Kidney epithelial cell (primary cell): ENCODE results near the gene BCOR. TPM values are rescaled to one million over a fixed set of nuclear protein-coding genes. Genes with fewer than 3 reads are reported as not detected.

Experiments used
- DNase-seq: peaks from one replicate; pipeline ENCODE4 v3.0.0-alpha.2; 2010; ENCODE audit warnings: low read depth
- H3K27me3 ChIP-seq: 2 replicates; pipeline ENCODE4 v1.6.0; 2011; ENCODE audit warnings: low read length; ENCODE audit not compliant: control insufficient read depth, insufficient read depth
- H3K36me3 ChIP-seq: 2 replicates; pipeline ENCODE4 v1.5.1; 2011; ENCODE audit warnings: low read length; ENCODE audit not compliant: control insufficient read depth, insufficient read depth
- H3K4me3 ChIP-seq: 2 replicates; pipeline ENCODE4 v1.5.1; 2011; ENCODE audit warnings: low read depth, mild to moderate bottlenecking, control low read depth, low read length
- total RNA-seq: library from RNA; depleted of rRNA; stranded (reverse); fragments of >200 nt; gene quantifications from 2 replicates; pipeline ENCODE4 v1.2.3, GENCODE V29; 2015
- TF ChIP-seq, protein P1 (sequence below): IDR thresholded peaks from 2 replicates; pipeline ENCODE4 v1.5.1; 2011; ENCODE audit warnings: mild to moderate bottlenecking, moderate library complexity, low read length, control low read depth, inconsistent platforms; ENCODE audit not compliant: insufficient read depth, poor library complexity, severe bottlenecking

BCOR gene
- total RNA-seq, 1 donor from 2014 or later: 29.5 TPM

DNA sequence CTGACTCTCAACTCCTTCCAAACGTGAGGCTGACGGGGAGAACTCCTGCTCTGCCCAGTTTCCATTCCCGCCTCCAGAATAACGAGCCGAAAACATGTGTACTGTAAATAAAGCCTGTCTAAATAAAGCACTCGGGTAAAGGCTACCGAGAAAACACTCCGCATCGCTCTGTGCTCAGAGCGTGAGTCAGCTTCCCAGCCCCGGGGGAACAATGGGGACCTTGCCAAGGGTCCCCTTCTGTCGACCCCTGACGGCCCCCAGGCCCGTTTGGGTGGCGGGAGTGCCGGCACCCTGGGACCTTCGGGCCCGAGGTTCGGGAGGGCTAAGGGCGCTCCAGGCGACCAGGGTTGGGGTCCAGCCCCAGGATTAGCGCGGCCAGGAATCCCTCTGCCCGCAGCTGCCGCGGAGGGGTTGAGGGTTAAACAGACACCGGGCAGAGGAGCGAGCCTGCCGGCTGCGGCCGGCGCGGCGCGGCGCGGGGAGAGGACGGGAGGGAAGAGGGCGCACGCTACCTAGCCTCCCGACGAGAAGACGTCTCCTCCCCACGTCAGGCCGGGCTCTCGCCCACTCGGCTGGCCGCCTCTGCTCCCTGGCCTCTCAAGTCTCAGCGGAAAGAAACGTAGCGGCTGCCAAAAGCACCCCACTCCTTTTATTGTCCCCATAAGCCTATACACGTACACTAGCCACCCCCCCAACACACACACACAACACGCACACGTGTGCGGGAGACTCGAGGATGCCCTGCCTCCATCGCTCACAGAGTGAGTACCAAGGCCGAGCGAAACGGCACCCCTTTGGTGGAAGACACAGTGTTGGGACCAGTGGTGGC is 85.5 kb downstream of the BCOR start:
- no peaks in the 10 kb centered on the region for H3K36me3 ChIP-seq
- H3K27me3 ChIP-seq: peaks cover 47% of the 10 kb centered on the region
- no peak for DNase-seq
- H3K4me3 ChIP-seq: peak overlapping the region; percentile 5
- TF ChIP-seq, protein P1, sequence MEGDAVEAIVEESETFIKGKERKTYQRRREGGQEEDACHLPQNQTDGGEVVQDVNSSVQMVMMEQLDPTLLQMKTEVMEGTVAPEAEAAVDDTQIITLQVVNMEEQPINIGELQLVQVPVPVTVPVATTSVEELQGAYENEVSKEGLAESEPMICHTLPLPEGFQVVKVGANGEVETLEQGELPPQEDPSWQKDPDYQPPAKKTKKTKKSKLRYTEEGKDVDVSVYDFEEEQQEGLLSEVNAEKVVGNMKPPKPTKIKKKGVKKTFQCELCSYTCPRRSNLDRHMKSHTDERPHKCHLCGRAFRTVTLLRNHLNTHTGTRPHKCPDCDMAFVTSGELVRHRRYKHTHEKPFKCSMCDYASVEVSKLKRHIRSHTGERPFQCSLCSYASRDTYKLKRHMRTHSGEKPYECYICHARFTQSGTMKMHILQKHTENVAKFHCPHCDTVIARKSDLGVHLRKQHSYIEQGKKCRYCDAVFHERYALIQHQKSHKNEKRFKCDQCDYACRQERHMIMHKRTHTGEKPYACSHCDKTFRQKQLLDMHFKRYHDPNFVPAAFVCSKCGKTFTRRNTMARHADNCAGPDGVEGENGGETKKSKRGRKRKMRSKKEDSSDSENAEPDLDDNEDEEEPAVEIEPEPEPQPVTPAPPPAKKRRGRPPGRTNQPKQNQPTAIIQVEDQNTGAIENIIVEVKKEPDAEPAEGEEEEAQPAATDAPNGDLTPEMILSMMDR: no peak

DNA sequence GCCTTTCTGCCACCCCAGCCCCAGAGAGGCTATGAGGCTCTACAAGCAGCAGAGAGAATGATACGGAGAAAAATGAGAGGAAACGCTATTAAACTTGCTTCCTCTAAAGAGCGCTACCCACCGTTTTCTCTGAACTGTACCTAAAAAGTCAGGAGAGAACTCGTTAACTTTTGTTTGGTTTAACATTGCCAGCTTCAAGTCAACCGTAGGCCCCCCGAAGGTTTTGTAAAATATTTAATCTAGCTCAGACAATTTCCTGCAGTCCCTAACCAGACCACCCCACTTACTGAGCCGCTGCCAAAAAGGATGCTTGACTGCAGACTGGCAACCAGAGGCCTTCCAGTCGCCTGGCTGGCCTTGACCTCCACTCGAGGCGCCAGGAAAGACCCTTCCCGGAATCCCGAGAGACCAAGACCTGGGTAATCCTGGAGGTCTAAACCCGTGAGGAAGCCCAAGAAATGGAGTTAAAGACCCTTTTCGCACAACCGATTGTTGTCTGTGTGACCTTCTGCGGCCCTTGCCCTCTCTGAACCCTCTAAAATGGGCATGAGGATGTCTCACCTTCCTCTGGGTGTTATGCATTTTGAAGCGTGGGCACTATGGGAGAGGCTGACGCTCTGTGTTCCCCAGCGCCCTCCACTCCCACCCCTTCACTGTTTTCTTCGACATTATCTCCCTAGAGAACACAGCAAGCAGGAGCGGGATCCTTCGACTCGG is 86.3 kb downstream of the BCOR start:
- DNase-seq: no peak
- Histone ChIP-seq H3K36me3 (no peaks in the 10 kb centered on the region), H3K4me3 (no peak overlapping the region), H3K27me3 (peaks cover 53% of the 10 kb centered on the region)
- TF ChIP-seq, protein P1: no peak

DNA sequence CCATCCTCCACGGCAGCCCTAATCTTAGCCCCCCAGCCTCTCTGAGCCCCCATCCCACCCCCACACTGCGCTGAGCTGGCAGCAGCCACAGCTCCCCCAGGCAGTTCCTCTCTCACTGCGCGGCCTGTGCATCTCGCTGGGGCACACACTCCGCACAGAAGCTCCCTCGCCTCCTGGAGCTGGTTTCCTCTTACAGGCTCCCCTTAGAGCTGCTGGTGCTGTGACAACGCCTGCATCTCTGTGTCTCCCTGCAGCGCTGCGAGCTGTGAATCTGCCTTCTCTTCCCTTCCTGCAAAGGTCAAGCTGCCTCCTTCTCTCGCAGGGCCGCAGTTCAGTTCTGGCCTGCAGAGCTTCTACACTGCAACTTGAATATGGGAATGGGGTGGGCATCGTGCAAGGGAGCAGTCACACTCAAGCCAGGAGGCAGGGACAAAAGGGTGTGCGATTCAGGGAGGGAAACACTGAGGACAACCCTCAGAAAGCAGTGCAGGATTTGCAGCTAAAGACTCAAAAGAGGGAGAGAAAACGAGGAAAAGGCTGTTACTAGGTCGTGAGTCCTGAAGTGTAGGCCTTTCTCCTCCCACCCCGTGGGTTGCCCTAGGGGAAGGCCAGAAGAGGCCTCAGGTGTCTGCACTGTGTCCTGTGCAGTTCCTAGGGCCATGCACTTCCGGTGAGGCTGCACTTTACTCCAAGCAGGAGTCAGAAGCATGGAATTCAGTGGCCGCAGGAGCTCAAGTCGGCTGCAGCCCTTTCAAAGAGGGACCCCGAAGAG is 87.0 kb downstream of the BCOR start:
- no peak overlapping the region for H3K4me3 ChIP-seq
- no peak for DNase-seq
- H3K27me3 ChIP-seq: peaks cover 60% of the 10 kb centered on the region
- TF ChIP-seq, protein P1: no peak
- no peaks in the 10 kb centered on the region for H3K36me3 ChIP-seq

DNA sequence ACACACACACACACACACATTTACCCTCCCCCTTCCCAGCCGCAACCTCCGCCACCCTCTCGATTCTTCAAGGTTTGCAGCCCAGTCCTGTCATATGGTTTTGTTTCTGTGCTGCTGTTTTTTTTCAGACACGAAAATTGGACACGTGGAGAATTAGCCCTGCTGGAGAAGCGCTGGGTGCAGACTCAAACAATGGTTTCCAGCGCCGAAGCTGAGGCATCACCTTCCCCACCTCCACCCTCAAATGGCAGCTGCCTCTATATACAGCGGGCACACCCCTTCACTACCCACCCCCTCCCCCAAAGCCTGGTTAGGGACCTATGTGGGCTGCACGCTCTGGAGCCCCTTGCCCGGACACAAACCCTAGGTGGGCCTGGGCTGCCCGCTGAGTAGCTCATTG is 87.9 kb downstream of the BCOR start:
- Histone ChIP-seq H3K36me3 (no peaks in the 10 kb centered on the region), H3K27me3 (peaks cover 65% of the 10 kb centered on the region), H3K4me3 (no peak overlapping the region)
- no peak for DNase-seq
- TF ChIP-seq, protein P1: no peak

DNA sequence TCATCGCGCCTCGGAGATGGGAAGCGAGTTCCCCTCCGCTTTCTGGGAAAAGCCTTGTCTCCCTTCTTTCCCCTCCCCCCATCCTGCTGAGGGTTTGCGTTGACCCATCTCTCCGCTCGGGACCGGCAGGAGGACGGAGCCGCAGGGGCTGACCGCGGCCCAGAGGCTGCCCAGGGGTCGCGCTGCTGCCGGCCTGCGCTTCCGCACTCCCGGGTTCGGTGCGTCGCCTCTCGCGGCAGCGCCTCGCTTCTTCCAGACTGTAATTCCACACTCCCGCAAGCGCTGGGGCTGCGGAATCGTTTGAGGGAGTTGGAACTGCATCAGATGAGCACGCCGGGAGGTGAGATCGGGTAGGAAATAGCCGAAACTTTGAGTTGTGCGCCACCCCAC is 88.3 kb downstream of the BCOR start:
- no peak overlapping the region for H3K4me3 ChIP-seq
- no peak for DNase-seq
- H3K27me3 ChIP-seq: peaks cover 67% of the 10 kb centered on the region
- no peaks in the 10 kb centered on the region for H3K36me3 ChIP-seq
- TF ChIP-seq, protein P1: no peak
